Measurements from ENCODE around the gene FBXO41. TPM values are rescaled to one million over a fixed set of nuclear protein-coding genes. Genes with fewer than 3 reads are reported as not detected.

Gene FBXO41
- total RNA-seq, 2 experiments from 2014 or later: 20.4 to 57.9 TPM

DNA sequence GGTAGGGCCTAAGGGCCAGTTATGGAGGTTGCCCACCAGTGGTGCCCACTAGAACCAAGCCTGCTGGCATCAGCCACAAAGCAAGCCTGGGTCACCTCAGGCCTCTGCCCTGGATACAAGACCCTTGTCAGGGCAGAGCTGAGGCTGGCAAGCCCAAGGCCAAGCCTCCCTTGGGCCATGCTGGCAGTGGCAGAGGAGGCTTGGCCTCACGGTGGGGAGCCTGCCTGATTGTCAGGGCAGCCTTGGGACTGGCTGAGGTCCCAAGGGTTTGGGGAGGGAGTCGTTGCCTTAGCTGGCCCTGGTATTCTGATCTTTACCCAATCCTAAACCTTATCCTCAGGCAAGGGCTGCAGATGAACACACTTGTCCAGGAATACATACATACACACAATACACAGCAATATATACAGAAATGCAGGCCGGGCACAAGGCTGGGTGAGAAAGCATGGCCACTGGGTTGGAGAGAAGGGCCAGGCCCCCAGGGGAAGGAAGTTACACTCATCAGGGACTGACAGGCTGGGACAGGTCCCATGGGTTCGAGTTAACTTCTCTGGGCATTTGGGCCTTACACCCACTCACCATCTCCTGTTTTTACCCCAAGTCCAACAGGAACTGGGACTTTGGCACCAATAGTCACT, 29.2 kb downstream of the FBXO41 start:
- peaks cover 91% of the 10 kb centered on the region for H3K36me3 ChIP-seq (ENCODE audit: insufficient read depth, low read length)
- H3K27ac ChIP-seq (ENCODE audit: low read depth, low read length, poor library complexity, severe bottlenecking): no peak overlapping the region
- no peaks in the 10 kb centered on the region for H3K9me3 ChIP-seq (ENCODE audit: low read length)
- H4K20me1 ChIP-seq (ENCODE audit: insufficient read depth, low read length): no peaks in the 10 kb centered on the region; the same call in 1 of the 2 replicates
- H2AFZ ChIP-seq (ENCODE audit: low read length): no peak overlapping the region
- no peaks in the 10 kb centered on the region for H3K4me1 ChIP-seq (ENCODE audit: insufficient read depth, low read length, poor library complexity, severe bottlenecking)
- no peak overlapping the region for H3K4me3 ChIP-seq (ENCODE audit: low read depth, low read length, poor library complexity, severe bottlenecking)
- no peaks in the 10 kb centered on the region for H3K9me2 ChIP-seq (ENCODE audit: insufficient read depth, low read length)
- no peak for DNase-seq (ENCODE audit: low spot score)
- ChIA-PET CTCF (ENCODE audit: unreplicated experiment) (no interaction called here), POLR2A (interaction anchor here (0.6 kb wide), 1 partner anchor 116 kb away, joined by 3 read pairs; no protein-coding TSS in a partner anchor)
- intact Hi-C loops (cut with micrococcal nuclease; ENCODE audit: unreplicated experiment): no loop called here
- no peak overlapping the region for H3K4me2 ChIP-seq (ENCODE audit: low read length)
- no peak for TF ChIP-seq EZH2phosphoT487 (IDR thresholded peaks at IDR 0.05; ENCODE audit: borderline replicate concordance, low read depth, low read length)
- TF ChIP-seq, protein P1, sequence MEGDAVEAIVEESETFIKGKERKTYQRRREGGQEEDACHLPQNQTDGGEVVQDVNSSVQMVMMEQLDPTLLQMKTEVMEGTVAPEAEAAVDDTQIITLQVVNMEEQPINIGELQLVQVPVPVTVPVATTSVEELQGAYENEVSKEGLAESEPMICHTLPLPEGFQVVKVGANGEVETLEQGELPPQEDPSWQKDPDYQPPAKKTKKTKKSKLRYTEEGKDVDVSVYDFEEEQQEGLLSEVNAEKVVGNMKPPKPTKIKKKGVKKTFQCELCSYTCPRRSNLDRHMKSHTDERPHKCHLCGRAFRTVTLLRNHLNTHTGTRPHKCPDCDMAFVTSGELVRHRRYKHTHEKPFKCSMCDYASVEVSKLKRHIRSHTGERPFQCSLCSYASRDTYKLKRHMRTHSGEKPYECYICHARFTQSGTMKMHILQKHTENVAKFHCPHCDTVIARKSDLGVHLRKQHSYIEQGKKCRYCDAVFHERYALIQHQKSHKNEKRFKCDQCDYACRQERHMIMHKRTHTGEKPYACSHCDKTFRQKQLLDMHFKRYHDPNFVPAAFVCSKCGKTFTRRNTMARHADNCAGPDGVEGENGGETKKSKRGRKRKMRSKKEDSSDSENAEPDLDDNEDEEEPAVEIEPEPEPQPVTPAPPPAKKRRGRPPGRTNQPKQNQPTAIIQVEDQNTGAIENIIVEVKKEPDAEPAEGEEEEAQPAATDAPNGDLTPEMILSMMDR (conservative IDR thresholded peaks at IDR 0.05; ENCODE audit: low read length): no peak
- H3K79me2 ChIP-seq (ENCODE audit: insufficient read depth, low read depth, low read length): no peaks in the 10 kb centered on the region
- BruUV-seq (replicated peaks): no TSS peak

DNA sequence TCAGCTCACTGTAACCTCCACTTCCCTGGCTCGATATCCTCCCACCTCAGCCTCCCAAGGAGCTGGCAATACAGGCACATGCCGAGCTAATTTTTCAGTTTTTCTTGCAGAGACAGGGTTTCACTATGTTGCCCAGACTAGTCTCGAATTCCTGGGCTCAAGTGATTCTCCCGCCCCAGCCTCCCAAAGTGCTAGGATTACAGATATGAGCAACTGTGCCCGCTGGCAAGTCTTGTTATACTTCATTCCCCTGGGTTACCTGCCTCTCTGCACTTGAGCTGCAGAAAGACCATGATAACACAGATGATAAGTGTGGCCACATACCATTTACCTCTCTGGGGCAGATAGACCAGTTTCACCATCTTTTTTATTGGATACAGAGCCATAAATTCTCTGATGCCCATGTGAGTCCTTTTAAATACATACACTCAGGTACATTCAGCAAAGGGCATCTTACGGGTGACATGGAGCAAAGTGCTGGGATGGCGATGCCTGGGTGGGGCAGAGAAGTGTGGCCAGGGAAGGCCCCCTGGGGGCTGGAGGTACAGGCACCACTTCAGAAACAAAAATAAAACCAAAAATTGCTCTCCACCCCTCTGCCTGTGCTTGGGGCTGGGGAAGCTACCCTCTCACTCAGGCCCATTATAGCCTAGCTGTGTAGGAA, 29.8 kb downstream of the FBXO41 start:
- H3K79me2 ChIP-seq (ENCODE audit: insufficient read depth, low read depth, low read length): no peaks in the 10 kb centered on the region
- BruUV-seq (replicated peaks): no TSS peak
- ChIA-PET CTCF (ENCODE audit: unreplicated experiment) (no interaction called here), POLR2A (interaction anchor here (0.6 to 1.8 kb wide), 2 partner anchors 16 to 116 kb away, joined by 3 to 11 read pairs; no protein-coding TSS in a partner anchor)
- intact Hi-C loops (cut with micrococcal nuclease; ENCODE audit: unreplicated experiment): no loop called here
- no peaks in the 10 kb centered on the region; the same call in 1 of the 2 replicates for H4K20me1 ChIP-seq (ENCODE audit: insufficient read depth, low read length)
- no peak overlapping the region for H3K4me2 ChIP-seq (ENCODE audit: low read length)
- TF ChIP-seq EZH2phosphoT487 (IDR thresholded peaks at IDR 0.05; ENCODE audit: borderline replicate concordance, low read depth, low read length): no peak
- TF ChIP-seq, protein P1 (conservative IDR thresholded peaks at IDR 0.05; ENCODE audit: low read length): no peak
- no peaks in the 10 kb centered on the region for H3K4me1 ChIP-seq (ENCODE audit: insufficient read depth, low read length, poor library complexity, severe bottlenecking)
- DNase-seq (ENCODE audit: low spot score): no peak
- no peak overlapping the region for H2AFZ ChIP-seq (ENCODE audit: low read length)
- no peaks in the 10 kb centered on the region for H3K9me2 ChIP-seq (ENCODE audit: insufficient read depth, low read length)
- H3K4me3 ChIP-seq (ENCODE audit: low read depth, low read length, poor library complexity, severe bottlenecking): no peak overlapping the region
- H3K27ac ChIP-seq (ENCODE audit: low read depth, low read length, poor library complexity, severe bottlenecking): no peak overlapping the region
- H3K9me3 ChIP-seq (ENCODE audit: low read length): no peaks in the 10 kb centered on the region
- peaks cover 91% of the 10 kb centered on the region for H3K36me3 ChIP-seq (ENCODE audit: insufficient read depth, low read length)

DNA sequence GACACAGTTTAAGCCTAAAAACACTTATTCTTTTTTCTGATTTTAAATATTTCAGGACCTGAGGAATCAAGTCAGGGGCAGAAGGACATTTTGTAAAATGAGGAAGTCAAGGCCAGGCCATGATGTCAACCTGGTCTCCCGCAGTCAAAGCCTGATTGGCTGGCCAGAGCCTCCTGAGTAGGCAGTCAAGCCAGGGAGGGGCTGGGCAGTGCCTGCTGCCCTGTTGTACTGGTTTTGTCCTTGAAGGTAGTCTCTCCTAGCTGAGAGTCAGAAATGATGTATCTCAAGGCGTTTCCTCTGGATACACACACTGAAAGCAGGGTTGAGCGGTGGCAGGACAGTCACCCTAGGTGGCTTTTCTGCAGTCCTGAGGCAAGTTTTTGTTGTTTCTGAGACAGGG, 30.4 kb downstream of the FBXO41 start:
- BruUV-seq (replicated peaks): no TSS peak
- intact Hi-C loops (cut with micrococcal nuclease; ENCODE audit: unreplicated experiment): no loop called here

More for the DNA sequence above, 30.4 kb downstream of the FBXO41 start:
- CTCF ChIA-PET (ENCODE audit: unreplicated experiment): no interaction called here
- POLR2A ChIA-PET: interaction anchor here (0.6 to 1.8 kb wide), 2 partner anchors 16 to 1198 kb away, joined by 4 to 11 read pairs; no protein-coding TSS in a partner anchor
- Histone ChIP-seq H4K20me1 (ENCODE audit: insufficient read depth, low read length) (no peaks in the 10 kb centered on the region; the same call in 1 of the 2 replicates), H3K4me3 (ENCODE audit: low read depth, low read length, poor library complexity, severe bottlenecking) (no peak overlapping the region), H3K4me2 (ENCODE audit: low read length) (no peak overlapping the region), H3K9me2 (ENCODE audit: insufficient read depth, low read length) (no peaks in the 10 kb centered on the region), H2AFZ (ENCODE audit: low read length) (no peak overlapping the region), H3K9me3 (ENCODE audit: low read length) (no peaks in the 10 kb centered on the region), H3K4me1 (ENCODE audit: insufficient read depth, low read length, poor library complexity, severe bottlenecking) (no peaks in the 10 kb centered on the region), H3K79me2 (ENCODE audit: insufficient read depth, low read depth, low read length) (no peaks in the 10 kb centered on the region), H3K36me3 (ENCODE audit: insufficient read depth, low read length) (peaks cover 91% of the 10 kb centered on the region), H3K27ac (ENCODE audit: low read depth, low read length, poor library complexity, severe bottlenecking) (no peak overlapping the region)
- TF ChIP-seq, protein P1 (conservative IDR thresholded peaks at IDR 0.05; ENCODE audit: low read length): no peak
- TF ChIP-seq EZH2phosphoT487 (IDR thresholded peaks at IDR 0.05; ENCODE audit: borderline replicate concordance, low read depth, low read length): no peak
- DNase-seq (ENCODE audit: low spot score): no peak

All from OCI-LY7 (cell line).